Measurements from ENCODE around the gene SORCS2. TPM values are rescaled to one million over a fixed set of nuclear protein-coding genes. Genes with fewer than 3 reads are reported as not detected.

SORCS2 gene
- total RNA-seq, 3 donors from 2014 or later, result 0.66 to 1.3 (median 0.80) TPM

GRCh38 chr4:7680731-7681130 lies 488.4 kb downstream of the SORCS2 start:
- intact Hi-C loops (cut with DNase I; ENCODE audit: low total_unique reads), result no loop called here
- Histone ChIP-seq H3K4me1 (no peaks in the 10 kb centered on the region), H3K36me3 (no peaks in the 10 kb centered on the region), H3K27me3 (no peaks in the 10 kb centered on the region), H3K9me3 (peaks cover 6 to 19% of the 10 kb centered on the region in 2 donors), H3K4me3 (no peak overlapping the region), H3K27ac (no peak overlapping the region)
- TF ChIP-seq POLR2A (IDR thresholded peaks at IDR 0.05) (no peak), CTCF (IDR thresholded peaks at IDR 0.05) (no peak), POLR2AphosphoS5 (IDR thresholded peaks at IDR 0.05) (no peak)
- DNase-seq (ENCODE audit: low spot score in 2 of 2), result no peak

- no peak overlapping the region for H3K4me3 ChIP-seq
- no peaks in the 10 kb centered on the region for H3K4me1 ChIP-seq
- no peaks in the 10 kb centered on the region for H3K27me3 ChIP-seq
- peaks cover 6 to 19% of the 10 kb centered on the region in 2 donors for H3K9me3 ChIP-seq
- no peak for DNase-seq (ENCODE audit: low spot score in 2 of 2)
- no peaks in the 10 kb centered on the region for H3K36me3 ChIP-seq
- intact Hi-C loops (cut with DNase I; ENCODE audit: low total_unique reads), result no loop called here
- H3K27ac ChIP-seq, result no peak overlapping the region
- TF ChIP-seq CTCF (IDR thresholded peaks at IDR 0.05) (no peak), POLR2A (IDR thresholded peaks at IDR 0.05) (no peak), POLR2AphosphoS5 (IDR thresholded peaks at IDR 0.05) (no peak)
These were observed 490.9 kb downstream of the SORCS2 start for GRCh38 chr4:7683126-7683703.

GRCh38 chr4:7684294-7684693 lies 492.0 kb downstream of the SORCS2 start:
- no peaks in the 10 kb centered on the region for H3K36me3 ChIP-seq
- H3K9me3 ChIP-seq, result peaks cover 6 to 19% of the 10 kb centered on the region in 2 donors
- H3K4me1 ChIP-seq, result no peaks in the 10 kb centered on the region
- intact Hi-C loops (cut with DNase I; ENCODE audit: low total_unique reads), result no loop called here
- H3K27me3 ChIP-seq, result no peaks in the 10 kb centered on the region
- H3K27ac ChIP-seq, result no peak overlapping the region
- DNase-seq (ENCODE audit: low spot score in 2 of 2), result no peak
- no peak for TF ChIP-seq POLR2A (IDR thresholded peaks at IDR 0.05)
- no peak for TF ChIP-seq CTCF (IDR thresholded peaks at IDR 0.05)
- no peak for TF ChIP-seq POLR2AphosphoS5 (IDR thresholded peaks at IDR 0.05)
- H3K4me3 ChIP-seq, result no peak overlapping the region

- Histone ChIP-seq H3K9me3 (peaks cover 6 to 19% of the 10 kb centered on the region in 2 donors), H3K36me3 (no peaks in the 10 kb centered on the region), H3K27me3 (no peaks in the 10 kb centered on the region), H3K27ac (no peak overlapping the region), H3K4me3 (no peak overlapping the region), H3K4me1 (no peaks in the 10 kb centered on the region)
- TF ChIP-seq POLR2AphosphoS5 (IDR thresholded peaks at IDR 0.05), result no peak
- TF ChIP-seq CTCF (IDR thresholded peaks at IDR 0.05), result no peak
- no peak for TF ChIP-seq POLR2A (IDR thresholded peaks at IDR 0.05)
- intact Hi-C loops (cut with DNase I; ENCODE audit: low total_unique reads), result no loop called here
- DNase-seq (ENCODE audit: low spot score in 2 of 2), result no peak
These were observed 493.9 kb downstream of the SORCS2 start for GRCh38 chr4:7686070-7686870.

GRCh38 chr4:7687006-7687405 lies 494.7 kb downstream of the SORCS2 start:
- Histone ChIP-seq H3K36me3 (no peaks in the 10 kb centered on the region), H3K9me3 (peaks cover 6 to 18% of the 10 kb centered on the region in 2 donors), H3K27ac (no peak overlapping the region), H3K4me1 (peaks cover 0 to 2% of the 10 kb centered on the region in 2 donors), H3K27me3 (no peaks in the 10 kb centered on the region), H3K4me3 (no peak overlapping the region)
- TF ChIP-seq POLR2A (IDR thresholded peaks at IDR 0.05), result no peak
- no peak for TF ChIP-seq POLR2AphosphoS5 (IDR thresholded peaks at IDR 0.05)
- no peak for TF ChIP-seq CTCF (IDR thresholded peaks at IDR 0.05)
- intact Hi-C loops (cut with DNase I; ENCODE audit: low total_unique reads), result no loop called here
- DNase-seq (ENCODE audit: low spot score in 2 of 2), result no peak

All from breast epithelium (tissue), 4 donors.